Suprapubic skin (tissue), 3 donors: ENCODE results near the gene DUSP16.

Experiments
- POLR2AphosphoS5 ChIP-seq, 3 donors: sonication (generic); formaldehyde crosslinking; IDR thresholded peaks; one replicate each; pipeline ENCODE4 v1.6.1; 2017; ENCODE audit warnings: antibody characterized with exemption in 3 of 3
- TF ChIP-seq, protein P1 (sequence below), 2 donors: fragments of 200-600 bp in 1 of 2; fragments of 450-650 bp in 1 of 2; sonication (generic) in 1 of 2; IDR thresholded peaks; one replicate each; pipeline ENCODE4 v1.5.1; 2016 to 2019; ENCODE audit warnings: antibody characterized with exemption in 2 of 2, mild to moderate bottlenecking in 1 of 2, moderate library complexity in 1 of 2

DNA sequence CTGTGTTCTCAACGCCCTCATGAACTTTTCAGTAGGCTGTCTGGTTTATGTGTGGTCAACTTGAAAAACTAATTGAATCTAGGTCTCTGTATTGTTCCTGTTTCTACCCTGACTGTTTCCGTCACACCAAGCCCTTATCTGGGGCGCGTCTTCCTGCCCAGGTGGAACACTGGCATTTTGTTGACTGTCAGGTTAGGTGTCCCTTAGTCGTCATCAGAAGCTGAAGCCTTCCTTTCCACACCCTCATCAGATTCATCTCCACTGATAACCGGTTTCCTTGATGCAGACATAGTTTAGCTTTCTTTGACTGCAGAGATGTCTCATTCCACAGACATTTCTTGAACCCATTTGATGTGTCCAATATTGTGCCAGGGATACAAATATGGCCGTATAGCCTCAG lies 96.5 kb downstream of the DUSP16 start:
- TF ChIP-seq, protein P1, sequence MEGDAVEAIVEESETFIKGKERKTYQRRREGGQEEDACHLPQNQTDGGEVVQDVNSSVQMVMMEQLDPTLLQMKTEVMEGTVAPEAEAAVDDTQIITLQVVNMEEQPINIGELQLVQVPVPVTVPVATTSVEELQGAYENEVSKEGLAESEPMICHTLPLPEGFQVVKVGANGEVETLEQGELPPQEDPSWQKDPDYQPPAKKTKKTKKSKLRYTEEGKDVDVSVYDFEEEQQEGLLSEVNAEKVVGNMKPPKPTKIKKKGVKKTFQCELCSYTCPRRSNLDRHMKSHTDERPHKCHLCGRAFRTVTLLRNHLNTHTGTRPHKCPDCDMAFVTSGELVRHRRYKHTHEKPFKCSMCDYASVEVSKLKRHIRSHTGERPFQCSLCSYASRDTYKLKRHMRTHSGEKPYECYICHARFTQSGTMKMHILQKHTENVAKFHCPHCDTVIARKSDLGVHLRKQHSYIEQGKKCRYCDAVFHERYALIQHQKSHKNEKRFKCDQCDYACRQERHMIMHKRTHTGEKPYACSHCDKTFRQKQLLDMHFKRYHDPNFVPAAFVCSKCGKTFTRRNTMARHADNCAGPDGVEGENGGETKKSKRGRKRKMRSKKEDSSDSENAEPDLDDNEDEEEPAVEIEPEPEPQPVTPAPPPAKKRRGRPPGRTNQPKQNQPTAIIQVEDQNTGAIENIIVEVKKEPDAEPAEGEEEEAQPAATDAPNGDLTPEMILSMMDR (IDR thresholded peaks at IDR 0.05) = no peak
- TF ChIP-seq POLR2AphosphoS5 (IDR thresholded peaks at IDR 0.05) = no peak
